ENCODE data around the gene TRAPPC14.
"Not testable (repeated sequence)": the region's sequence is repeated elsewhere in the genome, so short reads cannot be mapped to it uniquely, and the experiment has no call there.

TRAPPC14 gene

GRCh38 chr7:100148559-100149328 is 9.8 kb downstream of the TRAPPC14 start, which contains the start of gene LAMTOR4:
TSS of gene LAMTOR4 (plus strand) at chr7:100148918. CDS start at chr7:100148973, 55 bp downstream.
- DNase-seq (ENCODE audit: low read depth) = peak; percentile 100
- H3K4me3 ChIP-seq (ENCODE audit: low read length) = peak within 1 kb of the TSS; percentile 87
- no peak for TF ChIP-seq CTCF (IDR thresholded peaks at IDR 0.05; ENCODE audit: insufficient read depth, low read depth, low read length, missing control alignments)

GRCh38 chr7:100148225-100148558 is 10.3 kb downstream of the TRAPPC14 start:
- TF ChIP-seq CTCF (IDR thresholded peaks at IDR 0.05; ENCODE audit: insufficient read depth, low read depth, low read length, missing control alignments) = no peak
- no peak for DNase-seq (ENCODE audit: low read depth)

GRCh38 chr7:100147278-100147677 is 11.2 kb downstream of the TRAPPC14 start:
- H3K4me3 ChIP-seq (ENCODE audit: low read length) = no peak overlapping the region
- TF ChIP-seq CTCF (IDR thresholded peaks at IDR 0.05; ENCODE audit: insufficient read depth, low read depth, low read length, missing control alignments) = no peak

More at GRCh38 chr7:100148225-100148558, 10.3 kb downstream of the TRAPPC14 start:
- H3K4me3 ChIP-seq (ENCODE audit: low read length) = peak overlapping the region; percentile 87

GRCh38 chr7:100146350-100146749 is 12.2 kb downstream of the TRAPPC14 start:
- H3K4me3 ChIP-seq (ENCODE audit: low read length) = not testable (repeated sequence)
- DNase-seq (ENCODE audit: low read depth) = peak; percentile 86

More at GRCh38 chr7:100147278-100147677, 11.2 kb downstream of the TRAPPC14 start:
- DNase-seq (ENCODE audit: low read depth) = no peak

- TF ChIP-seq CTCF (IDR thresholded peaks at IDR 0.05; ENCODE audit: insufficient read depth, low read depth, low read length, missing control alignments) = no peak
- no peak overlapping the region for H3K4me3 ChIP-seq (ENCODE audit: low read length)
- no peak for DNase-seq (ENCODE audit: low read depth)
These were observed 16.1 kb downstream of the TRAPPC14 start for GRCh38 chr7:100142461-100142860.

GRCh38 chr7:100141555-100141949 is 17.0 kb downstream of the TRAPPC14 start:
- no peak overlapping the region for H3K4me3 ChIP-seq (ENCODE audit: low read length)
- no peak for TF ChIP-seq CTCF (IDR thresholded peaks at IDR 0.05; ENCODE audit: insufficient read depth, low read depth, low read length, missing control alignments)
- DNase-seq (ENCODE audit: low read depth) = no peak

- TF ChIP-seq CTCF (IDR thresholded peaks at IDR 0.05; ENCODE audit: insufficient read depth, low read depth, low read length, missing control alignments) = no peak
- no peak for DNase-seq (ENCODE audit: low read depth)
- no peak overlapping the region for H3K4me3 ChIP-seq (ENCODE audit: low read length)
These were observed 20.4 kb downstream of the TRAPPC14 start for GRCh38 chr7:100137851-100138760.
